ENCODE data around the gene TFEB.

The TFEB gene

DNA sequence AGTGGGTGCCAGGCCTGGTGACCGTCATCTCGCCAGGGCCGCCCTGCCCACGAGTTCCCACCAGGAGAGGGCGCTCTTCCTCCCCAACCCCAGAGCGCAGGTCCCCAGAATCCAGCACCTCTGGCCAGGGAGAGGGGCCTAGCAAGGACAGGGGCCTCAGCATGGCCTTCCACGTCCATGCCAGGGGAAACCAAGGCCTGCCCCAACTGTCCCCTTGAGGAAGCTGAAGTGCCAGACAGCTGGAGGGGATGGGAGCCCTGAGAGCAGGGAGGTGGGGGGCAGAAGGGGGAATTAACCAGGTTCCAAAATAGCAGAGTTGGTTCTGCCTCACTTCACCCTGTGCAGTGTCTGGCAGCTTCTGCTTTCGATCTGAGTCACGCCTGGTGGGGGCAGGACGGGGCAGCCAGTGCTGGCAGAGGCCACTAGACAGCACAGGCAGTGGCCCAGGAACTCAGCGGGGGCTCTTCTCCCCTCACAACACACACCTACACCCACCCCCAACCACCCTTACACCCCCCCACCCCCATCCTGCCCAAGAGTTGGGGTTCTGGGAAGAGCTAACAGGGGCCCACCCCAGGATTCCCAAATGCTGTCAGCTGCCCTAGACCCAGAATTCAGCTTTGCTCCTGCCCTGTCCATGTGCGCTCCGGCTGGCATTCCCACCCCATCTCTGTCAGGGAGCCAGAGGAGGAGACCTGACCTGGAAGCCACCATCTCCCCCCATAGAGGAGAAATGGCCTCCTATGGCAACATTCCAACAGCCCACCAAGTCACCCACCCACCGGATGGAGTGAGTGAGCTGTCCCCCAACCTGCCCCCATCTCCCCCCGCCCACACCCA, 29.2 kb downstream of the TFEB start:
- DNase-seq (ENCODE audit: low spot score) = no peak

DNA sequence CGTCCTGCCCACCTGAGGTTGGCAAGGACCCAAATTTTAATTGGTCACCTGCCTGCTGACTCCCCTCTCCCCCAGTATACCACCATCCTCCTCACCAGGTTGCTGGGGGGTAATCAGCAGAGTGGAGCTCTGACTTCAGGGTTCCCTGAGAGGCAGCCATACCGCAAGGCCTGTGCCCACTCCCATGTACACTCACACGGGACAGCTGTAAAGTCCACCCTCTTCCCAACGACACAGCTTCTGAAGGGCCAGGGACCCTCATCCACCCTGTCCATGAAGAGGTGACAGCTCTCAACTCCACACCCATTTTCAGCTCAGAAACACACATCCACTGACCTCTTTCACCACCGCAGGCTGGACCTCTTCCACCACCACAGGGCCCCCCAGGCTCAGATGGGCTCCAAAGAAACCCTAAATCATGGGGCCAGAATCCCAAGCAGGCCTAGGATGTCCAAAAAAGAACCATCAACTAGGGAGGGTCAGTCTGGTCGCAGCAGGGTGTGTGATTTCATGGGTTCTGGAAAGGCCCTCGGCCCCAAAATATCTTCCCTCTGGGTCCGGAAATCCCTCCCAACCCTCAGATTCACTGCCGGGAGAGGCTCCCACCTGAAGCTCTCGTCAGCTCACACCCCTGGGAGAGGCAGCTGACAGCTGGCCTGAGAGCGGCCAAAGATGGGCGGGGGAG, 30.0 kb downstream of the TFEB start:
- DNase-seq (ENCODE audit: low spot score) = no peak

GRCh38 chr6:41704656-41705310, 30.6 kb downstream of the TFEB start:
- DNase-seq (ENCODE audit: low spot score) = no peak

- DNase-seq (ENCODE audit: low spot score) = no peak
Observed at GRCh38 chr6:41704028-41704427, 31.4 kb downstream of the TFEB start.

DNA sequence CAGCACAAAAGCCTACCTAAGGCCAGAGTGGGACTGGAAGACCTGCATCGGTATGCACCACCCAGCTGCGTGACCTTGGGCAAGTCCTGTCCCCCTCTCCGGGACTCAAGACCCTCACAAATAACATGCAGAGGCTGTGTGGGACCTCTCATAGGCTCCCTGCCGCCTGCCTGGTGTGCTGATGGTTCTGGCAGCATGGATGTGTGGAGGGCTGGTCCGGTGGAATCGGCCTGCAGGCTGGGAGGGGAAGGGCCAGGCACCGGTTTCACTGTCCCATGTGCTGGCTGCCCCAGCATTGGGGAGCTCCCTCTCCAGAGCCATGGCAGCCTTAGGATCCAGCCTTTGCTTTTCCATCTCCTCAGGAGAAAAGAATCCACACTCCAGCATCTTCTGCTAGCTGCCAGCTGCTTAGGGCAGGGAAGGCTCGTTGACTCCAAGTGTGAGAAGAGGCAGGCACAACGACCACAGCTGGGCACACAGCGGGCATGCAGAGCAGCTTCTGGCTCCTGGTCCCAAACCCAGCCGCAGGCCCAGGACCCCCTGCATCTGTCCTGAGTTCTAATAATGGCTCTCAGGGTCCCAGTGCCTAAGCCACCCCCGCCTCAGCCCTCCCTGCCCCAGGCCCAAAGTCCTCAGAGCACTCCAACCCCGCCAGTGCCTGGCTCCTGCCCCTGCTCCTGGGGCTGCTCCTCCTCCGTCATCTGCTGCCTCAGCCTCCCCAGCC, 32.5 kb downstream of the TFEB start:
- DNase-seq (ENCODE audit: low spot score) = no peak

- DNase-seq (ENCODE audit: low spot score) = no peak
Observed at GRCh38 chr6:41702089-41702745, 33.2 kb downstream of the TFEB start.

- no peak for DNase-seq (ENCODE audit: low spot score)
Observed at GRCh38 chr6:41700463-41701347, 34.7 kb downstream of the TFEB start.

GRCh38 chr6:41699063-41699462, 36.3 kb downstream of the TFEB start:
- DNase-seq (ENCODE audit: low spot score) = no peak

DNA sequence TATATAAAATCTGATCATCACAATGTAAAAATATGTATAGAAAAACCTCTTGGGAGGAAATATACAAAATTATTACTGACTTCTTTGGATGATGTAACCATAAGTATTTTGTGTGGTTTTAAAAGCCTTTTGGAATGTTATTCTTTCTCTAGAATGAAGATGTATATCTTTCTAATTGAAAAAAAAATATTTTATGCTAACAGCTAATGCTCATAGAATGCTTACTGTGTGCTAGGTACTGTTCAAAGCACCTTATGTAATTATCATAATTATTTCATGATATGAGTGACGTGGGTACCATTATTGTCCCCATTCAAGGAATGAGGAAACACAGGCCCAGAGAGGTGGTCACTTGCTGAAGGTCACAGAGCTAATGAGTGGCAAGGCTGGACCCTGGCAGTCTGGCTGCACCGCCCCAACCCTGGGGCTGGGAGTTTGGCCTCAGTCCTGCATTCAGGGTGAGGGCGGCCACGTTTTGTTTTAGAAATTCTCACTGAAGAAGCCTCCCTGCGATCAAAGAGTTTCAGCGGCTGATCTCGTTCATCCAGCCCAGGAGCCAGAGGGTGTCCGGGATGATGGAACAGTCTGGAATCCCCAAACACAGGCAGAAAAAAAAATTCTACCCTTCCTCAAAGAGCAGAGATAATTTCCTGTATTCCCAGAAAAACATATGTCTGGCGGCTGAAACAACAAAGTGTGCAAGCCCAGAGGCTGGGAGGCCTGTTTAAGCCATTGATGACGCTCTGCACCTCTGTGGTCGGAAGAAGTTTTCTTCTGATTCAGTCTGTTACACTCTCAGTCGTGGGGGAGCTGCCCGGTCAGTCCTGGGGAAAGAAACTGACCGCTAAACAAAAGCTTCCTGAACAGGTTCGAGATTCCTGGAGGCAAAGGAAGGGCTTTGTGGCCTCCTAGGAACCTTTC, 37.3 kb downstream of the TFEB start:
- DNase-seq (ENCODE audit: low spot score) = no peak

DNA sequence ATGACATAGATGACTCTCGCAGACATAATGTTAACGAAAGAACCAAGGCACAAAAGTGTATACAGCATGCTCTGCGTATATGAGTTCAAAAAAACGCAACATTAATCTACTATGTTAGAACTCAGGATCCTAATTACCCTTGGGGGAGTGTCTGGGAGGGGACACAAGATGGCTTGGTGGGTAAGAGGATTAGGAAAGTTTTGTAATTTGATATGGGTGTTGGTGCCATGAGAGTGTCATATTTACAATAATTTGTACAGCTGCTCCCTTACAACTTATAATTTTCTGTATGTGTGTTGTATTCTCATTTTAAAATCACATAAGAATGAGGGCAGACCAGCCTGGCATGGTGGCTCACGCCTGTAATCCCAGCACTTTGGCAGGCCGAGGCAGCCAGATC, 38.6 kb downstream of the TFEB start:
- no peak for DNase-seq (ENCODE audit: low spot score)

- DNase-seq (ENCODE audit: low spot score) = no peak
Observed at GRCh38 chr6:41695825-41696224, 39.6 kb downstream of the TFEB start.

GRCh38 chr6:41694815-41695526, 40.4 kb downstream of the TFEB start:
- DNase-seq (ENCODE audit: low spot score) = no peak

- no peak for DNase-seq (ENCODE audit: low spot score)
Observed at GRCh38 chr6:41693281-41694240, 41.8 kb downstream of the TFEB start.

- no peak for DNase-seq (ENCODE audit: low spot score)
Observed at GRCh38 chr6:41692730-41693129, 42.7 kb downstream of the TFEB start.

GRCh38 chr6:41692080-41692675, 43.2 kb downstream of the TFEB start:
- DNase-seq (ENCODE audit: low spot score) = no peak

GRCh38 chr6:41691426-41692079, 43.9 kb downstream of the TFEB start:
- no peak for DNase-seq (ENCODE audit: low spot score)
